Measurements from ENCODE around the gene KLHL3. TPM values are rescaled to one million over a fixed set of nuclear protein-coding genes. Genes with fewer than 3 reads are reported as not detected.

KLHL3 gene
- total and polyA plus RNA-seq, 9 of the 15 experiments (the other 6 are each of a cell fraction or from before 2014, with no cell fraction given), result under 0.01 to 1.5 (median 0.22) TPM

- no peak for FAIRE-seq
Measured at GRCh38 chr5:137647401-137647800, 88.5 kb downstream of the KLHL3 start.

DNA sequence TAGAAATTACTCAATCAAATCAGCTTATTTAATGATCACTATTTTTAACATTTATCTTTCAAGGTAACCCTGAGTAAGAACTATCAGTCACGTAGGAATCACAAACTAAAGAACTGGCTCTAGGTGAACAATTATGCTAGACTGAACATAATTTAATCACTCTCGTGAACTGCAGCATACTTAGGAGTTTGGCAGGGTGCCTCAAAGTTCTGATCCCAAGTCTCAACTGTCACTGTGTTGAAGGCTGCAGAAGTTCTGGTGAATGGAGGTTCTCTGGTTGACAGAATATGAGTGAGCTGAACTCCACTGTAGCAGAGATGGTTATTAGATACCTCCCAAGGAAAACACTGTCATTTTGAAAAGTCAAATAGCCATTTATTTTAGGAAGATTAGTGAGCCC, 89.1 kb downstream of the KLHL3 start:
- H3K27me3 ChIP-seq (ENCODE audit: control insufficient read depth in 2 of 2, insufficient read depth in 2 of 2, low read length in 2 of 2), result no peaks in the 10 kb centered on the region; a peak in 2 of 5 replicates
- DNase-seq (ENCODE audit: extremely low read depth in 1 of 4, low spot score in 3 of 4) (no peak), FAIRE-seq (no peak), ATAC-seq (no peak)
- in situ Hi-C loops (cut with MboI), result no loop called here
- H3K79me2 ChIP-seq (ENCODE audit: control insufficient read depth, insufficient read depth, low read length), result no peaks in the 10 kb centered on the region
- ChIA-PET CTCF (ENCODE audit: low intra/inter-chr PET ratio) (no interaction called here), POLR2A (no interaction called here)
- peaks cover 3% of the 10 kb centered on the region for H3K9me1 ChIP-seq (ENCODE audit: control insufficient read depth, insufficient read depth, low read length)
- intact Hi-C loops (cut with micrococcal nuclease), result no loop called here
- H3K4me3 ChIP-seq, result no peak overlapping the region
- WGBS (ENCODE audit: insufficient coverage, low coverage, missing lambda C conversion rate), result 0% methylated on average over 2 of the region's 2 CpGs
- no peaks in the 10 kb centered on the region for H3K4me1 ChIP-seq (replicated peaks in 1 of 2; ENCODE audit: control insufficient read depth in 2 of 2, insufficient read depth in 2 of 2, low read length in 2 of 2)
- no peak overlapping the region for H3K27ac ChIP-seq (ENCODE audit: extremely low read depth, low read depth, low read length)
- H3K36me3 ChIP-seq (ENCODE audit: control insufficient read depth, insufficient read depth, low read length), result no peaks in the 10 kb centered on the region
- BruUV-seq (replicated peaks), result no TSS peak
- H4K20me1 ChIP-seq (replicated peaks; ENCODE audit: control insufficient read depth, insufficient read depth, low read length), result no peaks in the 10 kb centered on the region
- H3K4me2 ChIP-seq (ENCODE audit: insufficient read depth, low read length), result no peak overlapping the region
- H3K9ac ChIP-seq (ENCODE audit: insufficient read depth in 1 of 2, low read depth in 2 of 2, low read length in 2 of 2), result no peak overlapping the region
- no peak overlapping the region for H2AFZ ChIP-seq (ENCODE audit: low read depth, low read length)
- no peaks in the 10 kb centered on the region for H3K9me3 ChIP-seq (replicated peaks; ENCODE audit: control insufficient read depth, insufficient read depth, low read depth, low read length)
- TF ChIP-seq FOXA3 (CRISPR knock-in tag; conservative IDR thresholded peaks at IDR 0.05 in 1 of 2, IDR thresholded peaks at IDR 0.05 in 1 of 2), result no peak
- no peak for TF ChIP-seq ZBTB26 (CRISPR knock-in tag; IDR thresholded peaks at IDR 0.05)
- TF ChIP-seq PHB (CRISPR knock-in tag; IDR thresholded peaks at IDR 0.05), result no peak
- TF ChIP-seq PRDM10 (IDR thresholded peaks at IDR 0.05; ENCODE audit: partially characterized antibody), result no peak
- no peak for TF ChIP-seq TARDBP (IDR thresholded peaks at IDR 0.05)
- TF ChIP-seq BRF1 (IDR thresholded peaks at IDR 0.05; ENCODE audit: borderline replicate concordance, extremely low read depth, insufficient read length), result no peak
- no peak for TF ChIP-seq ZBTB2 (IDR thresholded peaks at IDR 0.05)
- TF ChIP-seq ZNF436 (CRISPR knock-in tag; IDR thresholded peaks at IDR 0.05), result no peak
- TF ChIP-seq XRCC3 (IDR thresholded peaks at IDR 0.05), result no peak

More at GRCh38 chr5:137647401-137647800, 88.5 kb downstream of the KLHL3 start:
- BruUV-seq (replicated peaks), result no TSS peak
- 1% methylated on average over 11 of the region's 11 CpGs for WGBS (ENCODE audit: insufficient coverage, low coverage, missing lambda C conversion rate)
- POLR2A ChIA-PET, result no interaction called here
- H3K4me2 ChIP-seq (ENCODE audit: insufficient read depth, low read length), result no peak overlapping the region
- no peaks in the 10 kb centered on the region for H3K79me2 ChIP-seq (ENCODE audit: control insufficient read depth, insufficient read depth, low read length)
- H3K27me3 ChIP-seq (ENCODE audit: control insufficient read depth in 2 of 2, insufficient read depth in 2 of 2, low read length in 2 of 2), result no peaks in the 10 kb centered on the region
- no peaks in the 10 kb centered on the region for H3K9me3 ChIP-seq (replicated peaks; ENCODE audit: control insufficient read depth, insufficient read depth, low read depth, low read length)
- no peaks in the 10 kb centered on the region for H4K20me1 ChIP-seq (replicated peaks; ENCODE audit: control insufficient read depth, insufficient read depth, low read length)
- intact Hi-C loops (cut with micrococcal nuclease) (no loop called here), in situ Hi-C loops (cut with MboI) (no loop called here)
- H3K4me1 ChIP-seq (replicated peaks in 1 of 2; ENCODE audit: control insufficient read depth in 2 of 2, insufficient read depth in 2 of 2, low read length in 2 of 2), result no peaks in the 10 kb centered on the region
- no peak for TF ChIP-seq EP400 (IDR thresholded peaks at IDR 0.05)
- TF ChIP-seq ZNF668 (CRISPR knock-in tag; IDR thresholded peaks at IDR 0.05), result no peak
- TF ChIP-seq PHF8 (IDR thresholded peaks at IDR 0.05; ENCODE audit: borderline replicate concordance, low read length), result no peak
- TF ChIP-seq ZNF589 (CRISPR knock-in tag; IDR thresholded peaks at IDR 0.05; ENCODE audit: low read depth), result no peak
- ATAC-seq (no peak), DNase-seq (ENCODE audit: extremely low read depth in 1 of 4, low spot score in 3 of 4) (no peak)
- H2AFZ ChIP-seq (ENCODE audit: low read depth, low read length), result no peak overlapping the region
- CTCF ChIA-PET (ENCODE audit: low intra/inter-chr PET ratio), result no interaction called here
- H3K36me3 ChIP-seq (ENCODE audit: control insufficient read depth, insufficient read depth, low read length), result no peaks in the 10 kb centered on the region
- H3K9me1 ChIP-seq (ENCODE audit: control insufficient read depth, insufficient read depth, low read length), result no peaks in the 10 kb centered on the region
- no peak overlapping the region for H3K9ac ChIP-seq (ENCODE audit: insufficient read depth in 1 of 2, low read depth in 2 of 2, low read length in 2 of 2)
- H3K4me3 ChIP-seq, result no peak overlapping the region
- H3K27ac ChIP-seq (ENCODE audit: extremely low read depth, low read depth, low read length), result no peak overlapping the region
